Measurements from ENCODE around the gene ASCC1.
"Not testable (repeated sequence)": the region's sequence is repeated elsewhere in the genome, so short reads cannot be mapped to it uniquely, and the experiment has no call there.

The ASCC1 gene

GRCh38 chr10:72123616-72124015, 92.5 kb downstream of the ASCC1 start:
- no peak for DNase-seq

- no peak for DNase-seq
Measured at GRCh38 chr10:72122221-72122620, 93.9 kb downstream of the ASCC1 start.

- DNase-seq, result no peak
Measured at GRCh38 chr10:72121389-72121788, 94.7 kb downstream of the ASCC1 start.

GRCh38 chr10:72116372-72116771, 99.7 kb downstream of the ASCC1 start:
- DNase-seq, result no peak

- DNase-seq, result no peak
Measured at GRCh38 chr10:72114706-72115450, 101.2 kb downstream of the ASCC1 start.

GRCh38 chr10:72110673-72111401, 105.2 kb downstream of the ASCC1 start:
- no peak for DNase-seq

GRCh38 chr10:72109636-72110157, 106.4 kb downstream of the ASCC1 start:
- no peak for DNase-seq

GRCh38 chr10:72108830-72109635, 107.0 kb downstream of the ASCC1 start:
- no peak for DNase-seq

- not testable (repeated sequence) for DNase-seq
Measured at GRCh38 chr10:72108004-72108370, 108.1 kb downstream of the ASCC1 start.

- no peak for DNase-seq
Measured at GRCh38 chr10:72107325-72108003, 108.6 kb downstream of the ASCC1 start.

GRCh38 chr10:72106896-72107295, 109.2 kb downstream of the ASCC1 start:
- DNase-seq, result no peak

- DNase-seq, result no peak
Measured at GRCh38 chr10:72106154-72106849, 109.8 kb downstream of the ASCC1 start.

GRCh38 chr10:72105710-72106109, 110.4 kb downstream of the ASCC1 start:
- DNase-seq, result no peak

- DNase-seq, result no peak
Measured at GRCh38 chr10:72105098-72105475, 111.0 kb downstream of the ASCC1 start.

- no peak for DNase-seq
Measured at GRCh38 chr10:72104472-72105097, 111.5 kb downstream of the ASCC1 start.

- no peak for DNase-seq
Measured at GRCh38 chr10:72099600-72099921, 116.5 kb downstream of the ASCC1 start.

- DNase-seq, result no peak
Measured at GRCh38 chr10:72098836-72099599, 117.1 kb downstream of the ASCC1 start.

- no peak for DNase-seq
Measured at GRCh38 chr10:72098301-72098835, 117.7 kb downstream of the ASCC1 start.

GRCh38 chr10:72097448-72098300, 118.4 kb downstream of the ASCC1 start:
- DNase-seq, result no peak
